H9 (cell line): ENCODE data around the gene HEG1. TPM values are rescaled to one million over a fixed set of nuclear protein-coding genes. Genes with fewer than 3 reads are reported as not detected.

Experiments used
- DNase-seq: peaks from one replicate; pipeline ENCODE4 v3.0.0-alpha.2; 2017
- H2AFZ ChIP-seq: one replicate; pipeline ENCODE4 v1.6.1; 2013; ENCODE audit warnings: mild to moderate bottlenecking, low read length, control low read depth, moderate library complexity
- H2AK5ac ChIP-seq: 2 replicates; pipeline ENCODE4 v1.6.1; 2013; ENCODE audit warnings: low read length, control low read depth, mixed read lengths; ENCODE audit not compliant: insufficient read length
- H2BK120ac ChIP-seq: one replicate; pipeline ENCODE4 v1.6.1; 2013; ENCODE audit warnings: low read depth, mild to moderate bottlenecking, low read length, control low read depth, inconsistent platforms; ENCODE audit not compliant: poor library complexity, severe bottlenecking
- H2BK12ac ChIP-seq: 2 replicates; pipeline ENCODE4 v1.6.1; 2013; ENCODE audit warnings: low read length, control low read depth, mixed read lengths, low read depth; ENCODE audit not compliant: insufficient read length
- H2BK15ac ChIP-seq: 2 replicates; pipeline ENCODE4 v1.6.1; 2013; ENCODE audit warnings: low read depth, low read length, control low read depth
- H2BK20ac ChIP-seq: one replicate; pipeline ENCODE4 v1.6.1; 2013; ENCODE audit warnings: low read depth, mild to moderate bottlenecking, low read length, control low read depth, inconsistent platforms; ENCODE audit not compliant: poor library complexity, severe bottlenecking
- H2BK5ac ChIP-seq: 2 replicates; pipeline ENCODE4 v1.6.1; 2013; ENCODE audit warnings: low read length, control low read depth, mixed read lengths; ENCODE audit not compliant: insufficient read length
- H3K14ac ChIP-seq: 2 replicates; pipeline ENCODE4 v1.6.1; 2013; ENCODE audit warnings: low read length, control low read depth; ENCODE audit not compliant: insufficient read depth
- H3K18ac ChIP-seq: 2 replicates; pipeline ENCODE4 v1.6.1; 2013; ENCODE audit warnings: low read depth, mild to moderate bottlenecking, mixed read lengths, low read length, control low read depth; ENCODE audit not compliant: insufficient read length
- H3K23ac ChIP-seq: 2 replicates; pipeline ENCODE4 v1.6.1; 2013; ENCODE audit warnings: low read length, control low read depth, mixed read lengths, low read depth; ENCODE audit not compliant: insufficient read length
- H3K23me2 ChIP-seq: 2 replicates; pipeline ENCODE4 v1.6.1; 2013; ENCODE audit warnings: low read depth, mild to moderate bottlenecking, mixed read lengths, low read length, control low read depth; ENCODE audit not compliant: insufficient read length, poor library complexity, severe bottlenecking
- H3K27ac ChIP-seq: 2 replicates; pipeline ENCODE4 v1.5.1; 2013; ENCODE audit warnings: low read length, control low read depth, mixed read lengths, low read depth; ENCODE audit not compliant: insufficient read length
- H3K27me3 ChIP-seq: 2 replicates; pipeline ENCODE4 v1.6.1; 2013; ENCODE audit warnings: low read length, control low read depth, inconsistent platforms; ENCODE audit not compliant: insufficient read depth
- H3K4ac ChIP-seq: 2 replicates; pipeline ENCODE4 v1.6.1; 2013; ENCODE audit warnings: low read depth, mild to moderate bottlenecking, control low read depth, inconsistent platforms, low read length, moderate library complexity
- H3K4me1 ChIP-seq: 2 replicates; pipeline ENCODE4 v1.6.1; 2013; ENCODE audit warnings: low read length, control low read depth, inconsistent platforms; ENCODE audit not compliant: insufficient read depth
- H3K4me2 ChIP-seq: 2 replicates; pipeline ENCODE4 v1.6.1; 2013; ENCODE audit warnings: low read length, control low read depth, mixed read lengths; ENCODE audit not compliant: insufficient read length, insufficient read depth
- H3K56ac ChIP-seq: 2 replicates; pipeline ENCODE4 v1.6.1; 2013; ENCODE audit warnings: low read depth, mild to moderate bottlenecking, mixed read lengths, low read length, control low read depth; ENCODE audit not compliant: insufficient read length
- H3K79me1 ChIP-seq: 2 replicates; pipeline ENCODE4 v1.6.1; 2013; ENCODE audit warnings: low read depth, mild to moderate bottlenecking, moderate library complexity, low read length, control low read depth, inconsistent platforms; ENCODE audit not compliant: insufficient read depth, poor library complexity, severe bottlenecking
- H3K79me2 ChIP-seq: 2 replicates; pipeline ENCODE4 v1.6.1; 2013; ENCODE audit warnings: low read length, control low read depth, inconsistent platforms; ENCODE audit not compliant: insufficient read depth
- H3K9ac ChIP-seq: 2 replicates; pipeline ENCODE4 v1.6.1; 2013; ENCODE audit warnings: low read length, control low read depth, mixed read lengths; ENCODE audit not compliant: insufficient read length; ENCODE audit errors: extremely low read depth
- H3K9me3 ChIP-seq: one replicate; pipeline ENCODE4 v1.6.1; 2013; ENCODE audit warnings: low read depth, low read length, inconsistent platforms; ENCODE audit not compliant: control insufficient read depth
- H3T11ph ChIP-seq: one replicate; pipeline ENCODE4 v1.6.1; 2013; ENCODE audit warnings: mild to moderate bottlenecking, low read length, control low read depth, inconsistent platforms
- H4K20me1 ChIP-seq: one replicate; pipeline ENCODE4 v1.6.1; 2013; ENCODE audit not compliant: control insufficient read depth, insufficient read length, insufficient read depth
- H4K5ac ChIP-seq: 2 replicates; pipeline ENCODE4 v1.6.1; 2013; ENCODE audit warnings: low read depth, mild to moderate bottlenecking, mixed read lengths, low read length, control low read depth; ENCODE audit not compliant: insufficient read length
- H4K8ac ChIP-seq: replicated peaks from 2 replicates; pipeline ENCODE4 v1.6.1; 2013; ENCODE audit warnings: low read length, control low read depth, mixed read lengths, low read depth; ENCODE audit not compliant: insufficient read length
- H4K91ac ChIP-seq: 2 replicates; pipeline ENCODE4 v1.6.1; 2013; ENCODE audit warnings: low read depth, mild to moderate bottlenecking, moderate library complexity, mixed read lengths, low read length, control low read depth; ENCODE audit not compliant: insufficient read length
- H3K27ac Mint-ChIP-seq, 3 experiments: 2 replicates in 2 of 3; 3 replicates in 1 of 3; pipeline ENCODE4 v1.8.0; 2020 to 2021; ENCODE audit warnings: mixed read lengths in 3 of 3, mild to moderate bottlenecking in 1 of 3, moderate library complexity in 1 of 3
- H3K27me3 Mint-ChIP-seq: 2 replicates; pipeline ENCODE4 v1.8.0; 2021; ENCODE audit warnings: low read depth, mild to moderate bottlenecking, moderate library complexity, mixed read lengths
- H3K36me3 Mint-ChIP-seq, 3 experiments: 2 replicates in 2 of 3; 3 replicates in 1 of 3; pipeline ENCODE4 v1.8.0; 2020 to 2021; ENCODE audit warnings: low read depth in 3 of 3, mixed read lengths in 3 of 3; ENCODE audit not compliant: insufficient read depth in 1 of 3
- H3K4me1 Mint-ChIP-seq, 2 experiments: 2 replicates each; pipeline ENCODE4 v1.8.0; 2020; ENCODE audit warnings: mixed read lengths in 2 of 2
- H3K4me3 Mint-ChIP-seq, 2 experiments: 2 replicates in 1 of 2; 3 replicates in 1 of 2; pipeline ENCODE4 v1.8.0; 2020 to 2021; ENCODE audit warnings: mild to moderate bottlenecking in 2 of 2, mixed read lengths in 2 of 2, moderate library complexity in 1 of 2
- H3K9me3 Mint-ChIP-seq, 2 experiments: 2 replicates in 1 of 2; 3 replicates in 1 of 2; pipeline ENCODE4 v1.8.0; 2020; ENCODE audit warnings: mild to moderate bottlenecking in 2 of 2, mixed read lengths in 2 of 2, moderate library complexity in 1 of 2
- WGBS: extraction: QIAGEN DNeasy Blood & Tissue Kit; methylation state at CpG from one replicate; pipeline ENCODE4 v1.1.7; 2013; ENCODE audit warnings: missing lambda C conversion rate, low lambda C conversion rate, mixed read lengths; ENCODE audit not compliant: insufficient read length; ENCODE audit errors: extremely low coverage; 5-methylcytosine and 5-hydroxymethylcytosine counted together
- total RNA-seq: library from RNA; stranded (reverse); gene quantifications from 2 replicates; pipeline ENCODE4 v1.2.1, GENCODE V29; 2021
- TF ChIP-seq, protein P1 (sequence below): fragments of 200-600 bp; sonication (generic); conservative IDR thresholded peaks from 3 replicates; pipeline ENCODE4 v1.8.0; 2021; ENCODE audit warnings: antibody characterized with exemption, mild to moderate bottlenecking

Gene HEG1
- total RNA-seq, 1 experiment from 2014 or later, result 10.3 TPM

DNA sequence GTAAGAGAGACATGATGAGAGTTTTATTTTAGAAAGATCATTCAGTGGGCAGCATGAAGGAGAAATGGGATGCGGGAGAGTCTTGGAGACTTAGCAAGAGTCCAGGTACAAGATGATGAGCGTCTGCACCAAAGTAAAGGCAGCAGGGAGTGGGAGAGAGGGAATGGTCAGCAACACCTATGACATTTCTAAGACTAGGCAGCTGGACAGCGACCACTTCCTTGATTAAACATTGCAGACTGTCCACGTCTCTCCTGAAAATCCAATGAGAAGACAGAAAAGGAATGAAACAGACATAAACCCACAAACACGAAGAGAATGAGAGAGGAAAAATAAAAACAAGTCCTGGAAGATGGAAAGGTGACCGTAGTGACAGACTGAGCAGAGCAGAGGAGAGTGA, 46.7 kb upstream of the HEG1 start:
- Histone ChIP-seq H2BK15ac (no peak overlapping the region), H2BK12ac (no peak overlapping the region), H3K4ac (no peak overlapping the region), H3K27ac (no peak overlapping the region), H2BK5ac (no peak overlapping the region), H3K4me2 (no peak overlapping the region), H3K79me2 (no peaks in the 10 kb centered on the region), H4K8ac (no peak overlapping the region), H2BK120ac (no peak overlapping the region), H3K9me3 (no peaks in the 10 kb centered on the region), H3K14ac (no peak overlapping the region), H2AFZ (no peak overlapping the region), H2BK20ac (no peak overlapping the region), H3K79me1 (no peaks in the 10 kb centered on the region), H3K56ac (no peak overlapping the region), H4K20me1 (no peaks in the 10 kb centered on the region), H3K23ac (no peak overlapping the region), H4K5ac (no peak overlapping the region), H3K4me1 (no peaks in the 10 kb centered on the region), H3T11ph (no peak overlapping the region), H3K18ac (no peak overlapping the region), H3K23me2 (no peaks in the 10 kb centered on the region), H4K91ac (no peak overlapping the region), H3K27me3 (no peaks in the 10 kb centered on the region), H2AK5ac (no peak overlapping the region), H3K9ac (no peak overlapping the region)
- no peak overlapping the region for H3K4me3 Mint-ChIP-seq
- WGBS, result no CpG with 5 or more reads among the region's 6 CpGs
- peaks cover 6 to 7% of the 10 kb centered on the region in 2 experiments for H3K4me1 Mint-ChIP-seq
- peaks cover 3 to 8% (median 7%) of the 10 kb centered on the region in 3 experiments for H3K36me3 Mint-ChIP-seq
- no peak for DNase-seq
- H3K27me3 Mint-ChIP-seq, result no peaks in the 10 kb centered on the region
- TF ChIP-seq, protein P1, sequence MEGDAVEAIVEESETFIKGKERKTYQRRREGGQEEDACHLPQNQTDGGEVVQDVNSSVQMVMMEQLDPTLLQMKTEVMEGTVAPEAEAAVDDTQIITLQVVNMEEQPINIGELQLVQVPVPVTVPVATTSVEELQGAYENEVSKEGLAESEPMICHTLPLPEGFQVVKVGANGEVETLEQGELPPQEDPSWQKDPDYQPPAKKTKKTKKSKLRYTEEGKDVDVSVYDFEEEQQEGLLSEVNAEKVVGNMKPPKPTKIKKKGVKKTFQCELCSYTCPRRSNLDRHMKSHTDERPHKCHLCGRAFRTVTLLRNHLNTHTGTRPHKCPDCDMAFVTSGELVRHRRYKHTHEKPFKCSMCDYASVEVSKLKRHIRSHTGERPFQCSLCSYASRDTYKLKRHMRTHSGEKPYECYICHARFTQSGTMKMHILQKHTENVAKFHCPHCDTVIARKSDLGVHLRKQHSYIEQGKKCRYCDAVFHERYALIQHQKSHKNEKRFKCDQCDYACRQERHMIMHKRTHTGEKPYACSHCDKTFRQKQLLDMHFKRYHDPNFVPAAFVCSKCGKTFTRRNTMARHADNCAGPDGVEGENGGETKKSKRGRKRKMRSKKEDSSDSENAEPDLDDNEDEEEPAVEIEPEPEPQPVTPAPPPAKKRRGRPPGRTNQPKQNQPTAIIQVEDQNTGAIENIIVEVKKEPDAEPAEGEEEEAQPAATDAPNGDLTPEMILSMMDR, result no peak
- H3K27ac Mint-ChIP-seq, result no peak overlapping the region
- H3K9me3 Mint-ChIP-seq, result peaks cover 0 to 2% of the 10 kb centered on the region in 2 experiments; a peak in 2 of 5 replicates
